H9 (cell line): ENCODE results near the gene NAT8. TPM values are rescaled to one million over a fixed set of nuclear protein-coding genes. Genes with fewer than 3 reads are reported as not detected.
"Not testable (repeated sequence)": the region's sequence is repeated elsewhere in the genome, so short reads cannot be mapped to it uniquely, and the experiment has no call there.

Experiments
- DNase-seq: peaks from one replicate; pipeline ENCODE4 v3.0.0-alpha.2; 2017
- H2AFZ ChIP-seq: one replicate; pipeline ENCODE4 v1.6.1; 2013; ENCODE audit warnings: mild to moderate bottlenecking, low read length, control low read depth, moderate library complexity
- H2AK5ac ChIP-seq: 2 replicates; pipeline ENCODE4 v1.6.1; 2013; ENCODE audit warnings: low read length, control low read depth, mixed read lengths; ENCODE audit not compliant: insufficient read length
- H2BK120ac ChIP-seq: one replicate; pipeline ENCODE4 v1.6.1; 2013; ENCODE audit warnings: low read depth, mild to moderate bottlenecking, low read length, control low read depth, inconsistent platforms; ENCODE audit not compliant: poor library complexity, severe bottlenecking
- H2BK12ac ChIP-seq: 2 replicates; pipeline ENCODE4 v1.6.1; 2013; ENCODE audit warnings: low read length, control low read depth, mixed read lengths, low read depth; ENCODE audit not compliant: insufficient read length
- H2BK15ac ChIP-seq: 2 replicates; pipeline ENCODE4 v1.6.1; 2013; ENCODE audit warnings: low read depth, low read length, control low read depth
- H2BK20ac ChIP-seq: one replicate; pipeline ENCODE4 v1.6.1; 2013; ENCODE audit warnings: low read depth, mild to moderate bottlenecking, low read length, control low read depth, inconsistent platforms; ENCODE audit not compliant: poor library complexity, severe bottlenecking
- H2BK5ac ChIP-seq: 2 replicates; pipeline ENCODE4 v1.6.1; 2013; ENCODE audit warnings: low read length, control low read depth, mixed read lengths; ENCODE audit not compliant: insufficient read length
- H3K14ac ChIP-seq: 2 replicates; pipeline ENCODE4 v1.6.1; 2013; ENCODE audit warnings: low read length, control low read depth; ENCODE audit not compliant: insufficient read depth
- H3K18ac ChIP-seq: 2 replicates; pipeline ENCODE4 v1.6.1; 2013; ENCODE audit warnings: low read depth, mild to moderate bottlenecking, mixed read lengths, low read length, control low read depth; ENCODE audit not compliant: insufficient read length
- H3K23ac ChIP-seq: 2 replicates; pipeline ENCODE4 v1.6.1; 2013; ENCODE audit warnings: low read length, control low read depth, mixed read lengths, low read depth; ENCODE audit not compliant: insufficient read length
- H3K23me2 ChIP-seq: 2 replicates; pipeline ENCODE4 v1.6.1; 2013; ENCODE audit warnings: low read depth, mild to moderate bottlenecking, mixed read lengths, low read length, control low read depth; ENCODE audit not compliant: insufficient read length, poor library complexity, severe bottlenecking
- H3K27ac ChIP-seq: 2 replicates; pipeline ENCODE4 v1.5.1; 2013; ENCODE audit warnings: low read length, control low read depth, mixed read lengths, low read depth; ENCODE audit not compliant: insufficient read length
- H3K27me3 ChIP-seq: 2 replicates; pipeline ENCODE4 v1.6.1; 2013; ENCODE audit warnings: low read length, control low read depth, inconsistent platforms; ENCODE audit not compliant: insufficient read depth
- H3K4ac ChIP-seq: 2 replicates; pipeline ENCODE4 v1.6.1; 2013; ENCODE audit warnings: low read depth, mild to moderate bottlenecking, control low read depth, inconsistent platforms, low read length, moderate library complexity
- H3K4me1 ChIP-seq: 2 replicates; pipeline ENCODE4 v1.6.1; 2013; ENCODE audit warnings: low read length, control low read depth, inconsistent platforms; ENCODE audit not compliant: insufficient read depth
- H3K4me2 ChIP-seq: 2 replicates; pipeline ENCODE4 v1.6.1; 2013; ENCODE audit warnings: low read length, control low read depth, mixed read lengths; ENCODE audit not compliant: insufficient read length, insufficient read depth
- H3K56ac ChIP-seq: 2 replicates; pipeline ENCODE4 v1.6.1; 2013; ENCODE audit warnings: low read depth, mild to moderate bottlenecking, mixed read lengths, low read length, control low read depth; ENCODE audit not compliant: insufficient read length
- H3K79me1 ChIP-seq: 2 replicates; pipeline ENCODE4 v1.6.1; 2013; ENCODE audit warnings: low read depth, mild to moderate bottlenecking, moderate library complexity, low read length, control low read depth, inconsistent platforms; ENCODE audit not compliant: insufficient read depth, poor library complexity, severe bottlenecking
- H3K79me2 ChIP-seq: 2 replicates; pipeline ENCODE4 v1.6.1; 2013; ENCODE audit warnings: low read length, control low read depth, inconsistent platforms; ENCODE audit not compliant: insufficient read depth
- H3K9ac ChIP-seq: 2 replicates; pipeline ENCODE4 v1.6.1; 2013; ENCODE audit warnings: low read length, control low read depth, mixed read lengths; ENCODE audit not compliant: insufficient read length; ENCODE audit errors: extremely low read depth
- H3K9me3 ChIP-seq: one replicate; pipeline ENCODE4 v1.6.1; 2013; ENCODE audit warnings: low read depth, low read length, inconsistent platforms; ENCODE audit not compliant: control insufficient read depth
- H3T11ph ChIP-seq: one replicate; pipeline ENCODE4 v1.6.1; 2013; ENCODE audit warnings: mild to moderate bottlenecking, low read length, control low read depth, inconsistent platforms
- H4K20me1 ChIP-seq: one replicate; pipeline ENCODE4 v1.6.1; 2013; ENCODE audit not compliant: control insufficient read depth, insufficient read length, insufficient read depth
- H4K5ac ChIP-seq: 2 replicates; pipeline ENCODE4 v1.6.1; 2013; ENCODE audit warnings: low read depth, mild to moderate bottlenecking, mixed read lengths, low read length, control low read depth; ENCODE audit not compliant: insufficient read length
- H4K8ac ChIP-seq: replicated peaks from 2 replicates; pipeline ENCODE4 v1.6.1; 2013; ENCODE audit warnings: low read length, control low read depth, mixed read lengths, low read depth; ENCODE audit not compliant: insufficient read length
- H4K91ac ChIP-seq: 2 replicates; pipeline ENCODE4 v1.6.1; 2013; ENCODE audit warnings: low read depth, mild to moderate bottlenecking, moderate library complexity, mixed read lengths, low read length, control low read depth; ENCODE audit not compliant: insufficient read length
- H3K27ac Mint-ChIP-seq, 3 experiments: 2 replicates in 2 of 3; 3 replicates in 1 of 3; pipeline ENCODE4 v1.8.0; 2020 to 2021; ENCODE audit warnings: mixed read lengths in 3 of 3, mild to moderate bottlenecking in 1 of 3, moderate library complexity in 1 of 3
- H3K27me3 Mint-ChIP-seq: 2 replicates; pipeline ENCODE4 v1.8.0; 2021; ENCODE audit warnings: low read depth, mild to moderate bottlenecking, moderate library complexity, mixed read lengths
- H3K36me3 Mint-ChIP-seq, 3 experiments: 2 replicates in 2 of 3; 3 replicates in 1 of 3; pipeline ENCODE4 v1.8.0; 2020 to 2021; ENCODE audit warnings: low read depth in 3 of 3, mixed read lengths in 3 of 3; ENCODE audit not compliant: insufficient read depth in 1 of 3
- H3K4me1 Mint-ChIP-seq, 2 experiments: 2 replicates each; pipeline ENCODE4 v1.8.0; 2020; ENCODE audit warnings: mixed read lengths in 2 of 2
- H3K4me3 Mint-ChIP-seq, 2 experiments: 2 replicates in 1 of 2; 3 replicates in 1 of 2; pipeline ENCODE4 v1.8.0; 2020 to 2021; ENCODE audit warnings: mild to moderate bottlenecking in 2 of 2, mixed read lengths in 2 of 2, moderate library complexity in 1 of 2
- H3K9me3 Mint-ChIP-seq, 2 experiments: 2 replicates in 1 of 2; 3 replicates in 1 of 2; pipeline ENCODE4 v1.8.0; 2020; ENCODE audit warnings: mild to moderate bottlenecking in 2 of 2, mixed read lengths in 2 of 2, moderate library complexity in 1 of 2
- WGBS: extraction: QIAGEN DNeasy Blood & Tissue Kit; methylation state at CpG from one replicate; pipeline ENCODE4 v1.1.7; 2013; ENCODE audit warnings: missing lambda C conversion rate, low lambda C conversion rate, mixed read lengths; ENCODE audit not compliant: insufficient read length; ENCODE audit errors: extremely low coverage; 5-methylcytosine and 5-hydroxymethylcytosine counted together
- total RNA-seq: library from RNA; stranded (reverse); gene quantifications from 2 replicates; pipeline ENCODE4 v1.2.1, GENCODE V29; 2021

Gene NAT8
- total RNA-seq, 1 experiment from 2014 or later = not detected

- H4K91ac ChIP-seq, H3K36me3 Mint-ChIP-seq: not testable (repeated sequence)
Observed at GRCh38 chr2:73674696-73675157, 32.5 kb upstream of the NAT8 start.

GRCh38 chr2:73669976-73670375 lies 27.8 kb upstream of the NAT8 start:
- H3K36me3 Mint-ChIP-seq, H2BK20ac ChIP-seq, H3K79me1 ChIP-seq, H2BK15ac ChIP-seq, H2AFZ ChIP-seq, H3K23ac ChIP-seq, H3K23me2 ChIP-seq, H2AK5ac ChIP-seq, H3K4me3 Mint-ChIP-seq, DNase-seq, H3K14ac ChIP-seq, H3K9ac ChIP-seq, H4K8ac ChIP-seq, H3K27me3 ChIP-seq, H4K91ac ChIP-seq, H3K9me3 ChIP-seq, H3K56ac ChIP-seq, H4K20me1 ChIP-seq, H3K18ac ChIP-seq, H2BK5ac ChIP-seq, H4K5ac ChIP-seq, H3K4me2 ChIP-seq, H3T11ph ChIP-seq, H2BK12ac ChIP-seq, H2BK120ac ChIP-seq, H3K4me1 Mint-ChIP-seq, H3K27ac Mint-ChIP-seq, H3K27ac ChIP-seq, H3K4me1 ChIP-seq, H3K4ac ChIP-seq, H3K79me2 ChIP-seq: not testable (repeated sequence)
- H3K9me3 Mint-ChIP-seq = peaks cover 12 to 14% of the 10 kb centered on the region in 2 experiments; a peak in 2 of 5 replicates
- WGBS = no CpG with 5 or more reads among the region's 6 CpGs
- peaks cover 54% of the 10 kb centered on the region for H3K27me3 Mint-ChIP-seq

More at GRCh38 chr2:73674696-73675157, 32.5 kb upstream of the NAT8 start:
- not testable (repeated sequence) for H3K79me1 ChIP-seq, H2BK20ac ChIP-seq, H3K18ac ChIP-seq, H4K8ac ChIP-seq, H3K4me2 ChIP-seq, H2AFZ ChIP-seq, H4K5ac ChIP-seq, H4K20me1 ChIP-seq, H2BK5ac ChIP-seq, H3K23ac ChIP-seq, H3K4me1 Mint-ChIP-seq, H3K4me1 ChIP-seq, H3K9me3 ChIP-seq, H3K4me3 Mint-ChIP-seq, H3K14ac ChIP-seq, H3K56ac ChIP-seq, H2BK15ac ChIP-seq, H3K9ac ChIP-seq, H3K27me3 ChIP-seq, DNase-seq, H3K4ac ChIP-seq, H2BK12ac ChIP-seq, H2BK120ac ChIP-seq, H2AK5ac ChIP-seq, H3K23me2 ChIP-seq, H3K9me3 Mint-ChIP-seq, H3T11ph ChIP-seq, H3K27ac Mint-ChIP-seq, H3K79me2 ChIP-seq, H3K27ac ChIP-seq
- H3K27me3 Mint-ChIP-seq = peaks cover 21% of the 10 kb centered on the region
- WGBS = no CpG with 5 or more reads among the region's 1 CpG
